Measurements from ENCODE around the gene EPSTI1.

The EPSTI1 gene

DNA sequence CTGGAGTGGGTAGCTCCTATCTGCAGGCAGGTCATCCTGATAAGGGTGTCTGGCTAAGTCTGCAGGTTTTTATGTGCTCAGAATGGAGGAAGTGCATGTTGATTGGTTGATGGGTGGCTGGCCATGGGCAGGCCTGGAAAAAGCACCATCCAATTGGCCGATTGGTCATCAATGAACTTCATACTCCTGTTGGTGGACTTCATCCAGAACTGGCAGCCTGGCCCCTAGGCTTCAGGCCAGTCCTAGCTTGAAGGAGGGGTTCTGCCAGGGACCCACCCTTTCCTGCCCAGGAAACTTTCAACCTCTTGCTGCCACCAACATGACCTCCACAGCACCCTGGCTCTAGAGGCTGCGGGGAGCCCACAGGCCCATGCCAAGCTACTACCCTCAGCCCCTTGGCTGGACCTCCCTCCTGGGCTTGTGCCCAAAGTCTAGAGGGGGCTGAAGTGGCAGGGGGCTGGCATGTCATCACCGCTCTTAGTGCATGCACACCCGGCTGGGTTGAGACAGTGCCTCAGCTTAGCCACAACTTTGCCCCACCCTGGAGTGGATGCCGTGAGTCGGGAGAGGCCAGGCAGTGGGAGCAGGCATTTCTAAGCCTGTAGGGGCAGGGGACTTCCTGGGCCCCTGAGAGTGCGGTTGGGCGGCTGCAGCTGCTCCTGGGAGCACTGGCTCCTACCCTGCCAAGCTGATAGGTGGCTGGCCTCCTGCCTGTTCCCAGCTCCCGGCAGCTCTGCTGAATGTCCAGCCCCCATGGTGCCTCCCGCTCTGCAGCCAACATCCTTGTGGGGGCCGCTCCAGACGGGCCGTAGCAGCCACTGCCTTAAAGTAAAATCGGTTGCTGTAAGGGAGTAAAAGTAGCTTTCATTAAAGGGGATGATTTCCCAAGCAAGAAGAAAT lies 44.6 kb upstream of the EPSTI1 start:
- Histone ChIP-seq H3K9me3 (ENCODE audit: severe bottlenecking) (no peaks in the 10 kb centered on the region), H3K4me3 (ENCODE audit: severe bottlenecking) (no peak overlapping the region), H3K27ac (ENCODE audit: poor library complexity, severe bottlenecking) (no peak overlapping the region), H3K36me3 (ENCODE audit: low read depth) (no peaks in the 10 kb centered on the region), H3K27me3 (ENCODE audit: insufficient read depth, poor library complexity, severe bottlenecking) (no peaks in the 10 kb centered on the region), H3K4me1 (ENCODE audit: insufficient read depth, poor library complexity, severe bottlenecking) (no peaks in the 10 kb centered on the region)
- TF ChIP-seq, protein P1, sequence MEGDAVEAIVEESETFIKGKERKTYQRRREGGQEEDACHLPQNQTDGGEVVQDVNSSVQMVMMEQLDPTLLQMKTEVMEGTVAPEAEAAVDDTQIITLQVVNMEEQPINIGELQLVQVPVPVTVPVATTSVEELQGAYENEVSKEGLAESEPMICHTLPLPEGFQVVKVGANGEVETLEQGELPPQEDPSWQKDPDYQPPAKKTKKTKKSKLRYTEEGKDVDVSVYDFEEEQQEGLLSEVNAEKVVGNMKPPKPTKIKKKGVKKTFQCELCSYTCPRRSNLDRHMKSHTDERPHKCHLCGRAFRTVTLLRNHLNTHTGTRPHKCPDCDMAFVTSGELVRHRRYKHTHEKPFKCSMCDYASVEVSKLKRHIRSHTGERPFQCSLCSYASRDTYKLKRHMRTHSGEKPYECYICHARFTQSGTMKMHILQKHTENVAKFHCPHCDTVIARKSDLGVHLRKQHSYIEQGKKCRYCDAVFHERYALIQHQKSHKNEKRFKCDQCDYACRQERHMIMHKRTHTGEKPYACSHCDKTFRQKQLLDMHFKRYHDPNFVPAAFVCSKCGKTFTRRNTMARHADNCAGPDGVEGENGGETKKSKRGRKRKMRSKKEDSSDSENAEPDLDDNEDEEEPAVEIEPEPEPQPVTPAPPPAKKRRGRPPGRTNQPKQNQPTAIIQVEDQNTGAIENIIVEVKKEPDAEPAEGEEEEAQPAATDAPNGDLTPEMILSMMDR (IDR thresholded peaks at IDR 0.05; ENCODE audit: poor library complexity, severe bottlenecking): no peak
- DNase-seq (ENCODE audit: low spot score) (no peak), ATAC-seq (ENCODE audit: low read depth) (no peak)

DNA sequence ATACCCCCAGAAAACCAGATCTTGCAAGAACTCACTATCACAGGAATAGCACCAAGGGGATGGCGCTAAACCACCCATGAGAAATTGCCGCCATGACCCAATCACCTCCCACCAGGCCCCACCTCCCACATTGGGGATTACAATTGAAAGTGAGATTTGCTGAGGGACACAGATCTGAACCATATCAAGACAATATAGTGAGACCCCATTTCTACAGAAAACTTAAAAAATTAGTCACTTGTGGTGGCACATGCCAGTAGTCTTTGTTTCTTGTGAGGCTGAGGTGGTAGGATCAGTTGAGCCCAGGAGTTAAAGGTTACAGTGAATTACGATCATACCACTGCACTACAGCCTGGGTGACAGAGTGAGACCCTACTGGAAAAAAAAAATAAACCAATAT lies 41.0 kb upstream of the EPSTI1 start:
- Histone ChIP-seq H3K4me3 (ENCODE audit: severe bottlenecking) (no peak overlapping the region), H3K9me3 (ENCODE audit: severe bottlenecking) (no peaks in the 10 kb centered on the region), H3K27ac (ENCODE audit: poor library complexity, severe bottlenecking) (no peak overlapping the region), H3K27me3 (ENCODE audit: insufficient read depth, poor library complexity, severe bottlenecking) (no peaks in the 10 kb centered on the region), H3K36me3 (ENCODE audit: low read depth) (no peaks in the 10 kb centered on the region), H3K4me1 (ENCODE audit: insufficient read depth, poor library complexity, severe bottlenecking) (no peaks in the 10 kb centered on the region)
- ATAC-seq (ENCODE audit: low read depth) (no peak), DNase-seq (ENCODE audit: low spot score) (no peak)
- TF ChIP-seq, protein P1 (IDR thresholded peaks at IDR 0.05; ENCODE audit: poor library complexity, severe bottlenecking): no peak

DNA sequence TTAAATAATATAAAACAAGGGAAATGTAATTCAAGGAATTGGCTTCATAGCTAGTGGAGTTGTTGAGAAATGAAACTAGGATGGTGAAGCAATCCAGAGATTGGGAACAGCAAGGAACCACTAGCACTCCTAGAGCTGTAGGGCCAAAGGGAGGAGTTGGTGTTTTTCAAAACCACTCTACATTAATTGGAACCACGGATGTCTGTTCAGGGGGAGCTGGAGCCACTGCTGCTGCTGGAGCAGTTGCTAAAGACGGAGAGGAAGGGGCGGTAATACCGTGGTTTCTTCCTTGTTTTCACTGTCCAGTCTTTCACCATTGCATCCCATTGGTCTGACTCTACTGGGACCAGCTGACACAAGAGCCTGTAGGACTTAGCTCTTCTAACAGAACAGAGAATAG lies 39.8 kb upstream of the EPSTI1 start:
- Histone ChIP-seq H3K4me1 (ENCODE audit: insufficient read depth, poor library complexity, severe bottlenecking) (no peaks in the 10 kb centered on the region), H3K36me3 (ENCODE audit: low read depth) (no peaks in the 10 kb centered on the region), H3K9me3 (ENCODE audit: severe bottlenecking) (no peaks in the 10 kb centered on the region), H3K4me3 (ENCODE audit: severe bottlenecking) (no peak overlapping the region), H3K27me3 (ENCODE audit: insufficient read depth, poor library complexity, severe bottlenecking) (no peaks in the 10 kb centered on the region), H3K27ac (ENCODE audit: poor library complexity, severe bottlenecking) (no peak overlapping the region)
- no peak for ATAC-seq (ENCODE audit: low read depth)
- no peak for DNase-seq (ENCODE audit: low spot score)
- TF ChIP-seq, protein P1 (IDR thresholded peaks at IDR 0.05; ENCODE audit: poor library complexity, severe bottlenecking): no peak

DNA sequence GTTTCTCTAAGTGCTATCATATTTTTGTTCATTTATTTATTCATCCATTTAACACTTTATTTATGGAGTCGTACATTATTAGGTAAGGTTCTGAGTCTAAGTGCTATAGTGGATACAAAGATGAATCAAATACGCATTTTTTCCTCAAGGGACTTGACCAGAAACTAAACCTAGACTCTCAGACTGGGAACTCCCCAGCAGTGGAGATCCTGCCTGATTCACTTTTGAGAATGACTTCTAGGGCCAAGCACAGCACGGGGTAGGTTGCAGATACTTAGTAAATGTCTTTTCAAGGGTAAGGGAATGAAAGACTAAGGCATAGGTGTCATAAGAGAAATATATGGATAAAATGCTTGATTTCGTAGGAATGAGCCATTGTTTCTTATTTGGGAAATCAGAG lies 38.5 kb upstream of the EPSTI1 start:
- no peaks in the 10 kb centered on the region for H3K27me3 ChIP-seq (ENCODE audit: insufficient read depth, poor library complexity, severe bottlenecking)
- TF ChIP-seq, protein P1 (IDR thresholded peaks at IDR 0.05; ENCODE audit: poor library complexity, severe bottlenecking): no peak
- no peak overlapping the region for H3K27ac ChIP-seq (ENCODE audit: poor library complexity, severe bottlenecking)
- H3K9me3 ChIP-seq (ENCODE audit: severe bottlenecking): no peaks in the 10 kb centered on the region
- H3K4me1 ChIP-seq (ENCODE audit: insufficient read depth, poor library complexity, severe bottlenecking): no peaks in the 10 kb centered on the region
- DNase-seq (ENCODE audit: low spot score) (no peak), ATAC-seq (ENCODE audit: low read depth) (no peak)
- H3K36me3 ChIP-seq (ENCODE audit: low read depth): no peaks in the 10 kb centered on the region
- H3K4me3 ChIP-seq (ENCODE audit: severe bottlenecking): no peak overlapping the region

DNA sequence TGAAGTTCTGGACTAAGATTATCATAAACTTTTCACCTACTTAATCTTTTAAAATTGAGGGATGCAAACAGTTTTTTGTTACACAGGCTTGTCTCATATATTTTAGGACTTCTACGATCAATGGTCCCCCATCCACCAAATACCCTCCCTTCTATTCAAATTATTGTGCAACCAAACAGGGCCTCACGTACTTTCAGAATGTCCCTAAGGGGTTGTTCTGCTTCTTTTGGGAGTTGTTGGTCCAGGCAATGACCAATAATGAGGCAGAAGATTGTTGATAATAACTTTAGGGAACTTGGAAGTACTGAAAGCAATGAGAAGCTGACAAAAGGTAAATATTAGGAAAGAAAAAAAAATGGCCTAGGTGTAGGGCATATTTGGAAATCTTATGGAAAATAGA lies 34.2 kb upstream of the EPSTI1 start:
- Histone ChIP-seq H3K4me3 (ENCODE audit: severe bottlenecking) (no peak overlapping the region), H3K27ac (ENCODE audit: poor library complexity, severe bottlenecking) (no peak overlapping the region), H3K27me3 (ENCODE audit: insufficient read depth, poor library complexity, severe bottlenecking) (no peaks in the 10 kb centered on the region), H3K36me3 (ENCODE audit: low read depth) (no peaks in the 10 kb centered on the region), H3K4me1 (ENCODE audit: insufficient read depth, poor library complexity, severe bottlenecking) (no peaks in the 10 kb centered on the region), H3K9me3 (ENCODE audit: severe bottlenecking) (no peaks in the 10 kb centered on the region)
- ATAC-seq (ENCODE audit: low read depth) (no peak), DNase-seq (ENCODE audit: low spot score) (no peak)
- TF ChIP-seq, protein P1 (IDR thresholded peaks at IDR 0.05; ENCODE audit: poor library complexity, severe bottlenecking): no peak
